NCI-H345 (cell line): ENCODE data around the gene CERS6.
"Not testable (repeated sequence)": the region's sequence is repeated elsewhere in the genome, so short reads cannot be mapped to it uniquely, and the experiment has no call there.

ENCODE experiments used
- DNase-seq: peaks from one replicate; lab custom pipeline; 2025; lab: John Stamatoyannopoulos, UW

The CERS6 gene, protein sequence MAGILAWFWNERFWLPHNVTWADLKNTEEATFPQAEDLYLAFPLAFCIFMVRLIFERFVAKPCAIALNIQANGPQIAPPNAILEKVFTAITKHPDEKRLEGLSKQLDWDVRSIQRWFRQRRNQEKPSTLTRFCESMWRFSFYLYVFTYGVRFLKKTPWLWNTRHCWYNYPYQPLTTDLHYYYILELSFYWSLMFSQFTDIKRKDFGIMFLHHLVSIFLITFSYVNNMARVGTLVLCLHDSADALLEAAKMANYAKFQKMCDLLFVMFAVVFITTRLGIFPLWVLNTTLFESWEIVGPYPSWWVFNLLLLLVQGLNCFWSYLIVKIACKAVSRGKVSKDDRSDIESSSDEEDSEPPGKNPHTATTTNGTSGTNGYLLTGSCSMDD

GRCh38 chr2:168455645-168456520, at the start of gene CERS6:
Gene CERS6, plus strand, starts transcription at chr2:168456272. Its CDS starts 177 bp downstream, at chr2:168456449.
- peak; percentile 93 for DNase-seq

- not testable (repeated sequence) for DNase-seq
Measured at GRCh38 chr2:168412301-168412700, 43.8 kb upstream of the CERS6 start.

GRCh38 chr2:168413101-168413500, 43.0 kb upstream of the CERS6 start:
- DNase-seq, result not testable (repeated sequence)

DNA sequence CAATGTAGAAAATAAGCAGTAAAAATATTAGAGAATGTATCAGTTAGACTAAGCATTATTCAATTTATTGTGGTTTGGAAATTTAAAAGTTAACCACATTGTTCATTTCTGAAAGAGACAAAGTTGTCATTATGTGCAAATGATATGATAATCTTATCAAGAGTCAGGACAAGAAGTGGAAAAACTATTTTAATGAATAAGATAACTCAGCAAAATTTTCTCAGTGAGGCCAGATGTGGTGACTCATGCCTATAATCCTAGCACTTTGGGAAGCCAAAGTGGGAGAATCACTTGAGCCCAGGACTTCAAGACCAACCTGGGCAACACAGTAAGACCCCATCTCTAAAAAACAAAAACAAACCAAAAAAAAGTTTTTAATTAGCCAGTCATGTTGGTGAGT, 39.5 kb upstream of the CERS6 start:
- no peak for DNase-seq

DNA sequence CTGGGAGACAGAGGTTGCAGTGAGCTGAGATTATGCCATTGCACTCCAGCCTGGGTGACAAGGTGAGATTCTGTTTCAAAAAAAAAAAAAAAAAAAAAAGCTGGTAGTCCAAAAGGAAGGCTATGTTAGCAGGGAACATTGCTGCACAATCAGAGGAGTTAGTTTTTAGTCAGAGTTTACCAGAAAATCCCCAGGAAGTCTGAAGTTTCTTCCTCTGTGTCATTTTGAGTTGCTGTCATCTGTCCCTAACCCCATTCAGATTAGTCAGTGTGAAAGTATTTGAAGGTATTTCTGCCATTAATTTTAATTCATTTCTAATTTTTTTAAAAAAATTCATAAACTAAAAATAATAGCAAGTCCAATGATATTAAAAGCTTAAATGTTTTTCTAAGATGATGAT, 33.5 kb upstream of the CERS6 start:
- no peak for DNase-seq

GRCh38 chr2:168424112-168424951, 31.7 kb upstream of the CERS6 start:
- no peak for DNase-seq

DNA sequence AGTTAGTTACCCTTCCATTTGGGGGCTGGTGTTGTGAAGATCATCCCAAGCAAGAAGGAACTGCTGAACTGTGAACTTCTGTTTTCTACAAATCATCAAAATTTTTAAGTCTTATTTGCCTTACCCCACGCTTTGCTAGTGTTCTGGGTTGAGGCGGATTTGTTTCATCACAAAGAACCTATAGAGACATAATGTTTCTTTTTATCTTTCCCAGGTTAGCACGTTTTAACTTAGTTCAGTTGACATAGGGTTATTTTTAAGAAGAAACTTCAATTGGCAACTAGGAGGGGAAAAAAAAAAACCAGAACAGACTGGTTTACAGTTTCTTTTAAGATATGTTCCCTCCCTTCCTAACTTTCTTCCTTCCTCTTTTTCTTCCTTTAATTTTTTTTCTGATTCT, 31.1 kb upstream of the CERS6 start:
- no peak for DNase-seq

- no peak for DNase-seq
Measured at GRCh38 chr2:168426861-168427260, 29.2 kb upstream of the CERS6 start.

- no peak for DNase-seq
Measured at GRCh38 chr2:168427451-168427850, 28.6 kb upstream of the CERS6 start.

DNA sequence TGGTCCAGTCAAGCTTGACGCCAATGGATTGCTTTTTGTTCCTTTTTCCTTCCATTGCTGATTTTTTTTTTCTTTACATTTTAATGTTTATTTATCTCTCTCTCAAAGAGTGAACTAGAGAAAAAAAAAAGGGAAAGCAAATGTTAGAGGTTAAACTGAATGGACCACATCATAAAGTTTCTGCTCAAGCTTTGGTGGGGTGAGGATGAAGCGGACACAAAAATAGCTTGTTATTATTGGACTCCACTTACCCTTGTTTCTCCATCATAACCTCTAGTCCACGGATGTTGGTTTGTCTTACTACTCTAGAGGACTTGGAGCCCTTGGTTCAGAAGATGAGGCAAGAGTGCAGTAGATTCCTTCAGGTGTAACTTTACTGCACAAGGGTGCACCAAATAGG, 27.6 kb upstream of the CERS6 start:
- DNase-seq, result no peak

- no peak for DNase-seq
Measured at GRCh38 chr2:168429988-168430387, 26.1 kb upstream of the CERS6 start.

DNA sequence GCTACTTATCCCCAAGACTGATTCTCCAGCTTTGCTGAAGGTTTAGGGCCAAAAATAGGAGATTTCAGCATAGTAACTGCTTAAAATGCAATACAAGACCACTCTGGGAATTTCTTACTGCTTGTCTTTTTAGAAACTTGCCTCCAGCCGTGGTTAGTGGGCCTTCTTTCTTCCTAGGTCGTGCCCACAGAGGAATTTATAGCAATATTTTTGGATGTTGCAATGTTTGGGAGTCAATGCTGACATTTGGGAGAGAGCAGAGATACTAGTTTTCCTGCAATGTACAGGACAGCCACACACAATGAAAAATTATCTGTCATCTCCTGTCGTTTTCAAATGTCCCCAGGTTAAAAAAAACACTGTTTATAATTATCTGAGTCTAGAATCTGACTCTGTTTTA, 25.6 kb upstream of the CERS6 start:
- DNase-seq, result no peak

DNA sequence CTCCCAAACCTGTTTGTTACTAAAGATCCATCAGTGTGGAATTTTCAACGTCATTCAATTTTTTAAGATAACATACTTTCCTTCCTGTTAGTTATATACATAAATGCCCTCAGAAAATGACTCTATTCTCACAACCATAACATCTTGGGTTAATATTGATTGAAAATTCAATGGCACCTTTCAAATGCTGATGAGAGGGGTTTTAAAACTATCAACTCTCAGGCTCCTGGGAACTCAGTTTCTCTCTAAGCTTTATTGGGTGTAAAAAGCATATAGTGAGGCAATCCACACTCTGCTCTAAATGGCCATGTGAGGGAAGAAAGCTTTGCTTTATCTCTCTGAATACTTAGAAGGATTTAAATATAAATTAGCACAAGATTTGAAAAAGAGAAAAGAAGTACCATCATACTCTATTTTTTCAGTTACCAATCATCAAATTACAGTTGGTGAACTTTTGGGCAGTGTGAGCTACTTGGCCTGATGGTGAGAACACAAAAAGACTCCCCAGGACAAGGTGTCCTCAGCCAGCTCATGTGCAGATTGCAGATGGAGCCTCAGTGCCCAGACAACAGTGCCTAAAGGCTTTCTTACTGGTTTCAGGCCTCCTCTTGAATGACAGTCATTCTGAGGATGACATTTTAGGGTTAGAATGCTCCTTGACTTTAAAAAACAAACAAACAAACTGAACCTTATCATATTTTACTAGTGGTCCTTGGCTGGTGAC, 24.6 kb upstream of the CERS6 start:
- no peak for DNase-seq

DNA sequence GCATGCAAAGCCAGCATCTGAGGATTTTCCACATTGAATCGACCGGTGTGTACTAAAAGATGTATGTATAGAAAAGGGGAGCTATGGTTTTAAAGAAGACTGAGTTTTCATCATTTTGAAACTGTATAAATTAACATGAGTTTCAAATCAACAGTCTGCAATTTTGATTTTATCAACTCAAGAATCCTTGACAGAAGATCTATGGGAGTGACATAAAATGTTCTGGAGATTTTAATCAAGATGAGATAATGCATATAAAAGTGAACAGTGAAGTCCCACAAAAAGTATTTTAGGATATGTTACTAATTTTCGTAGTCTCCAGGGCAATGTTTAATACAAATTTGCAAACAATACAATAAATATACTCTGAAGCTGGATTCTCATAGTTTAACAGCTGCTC, 24.0 kb upstream of the CERS6 start:
- DNase-seq, result no peak

GRCh38 chr2:168432565-168433186, 23.4 kb upstream of the CERS6 start:
- peak; percentile 35 for DNase-seq

GRCh38 chr2:168433527-168433926, 22.5 kb upstream of the CERS6 start:
- no peak for DNase-seq

DNA sequence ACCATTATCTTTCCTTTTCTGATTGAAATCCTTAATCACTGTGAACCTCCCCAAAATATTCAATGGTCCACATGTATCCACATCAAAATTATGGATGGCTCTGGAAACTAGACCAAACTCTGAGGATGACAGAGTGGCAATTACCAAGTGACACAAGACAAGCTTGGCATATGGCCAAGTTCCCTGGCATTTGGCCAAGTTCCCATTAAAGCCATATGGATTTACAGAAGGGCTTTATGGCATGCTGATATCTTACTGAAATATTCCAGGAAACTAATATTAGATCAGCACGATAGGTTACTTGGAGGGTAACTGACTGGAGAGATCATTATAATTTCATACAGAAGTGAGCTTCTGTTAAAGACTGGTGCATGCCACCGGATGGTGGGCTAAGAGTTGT, 21.9 kb upstream of the CERS6 start:
- peak; percentile 90 for DNase-seq

GRCh38 chr2:168436840-168437239, 19.2 kb upstream of the CERS6 start:
- DNase-seq, result no peak

- DNase-seq, result no peak
Measured at GRCh38 chr2:168438553-168438952, 17.5 kb upstream of the CERS6 start.

DNA sequence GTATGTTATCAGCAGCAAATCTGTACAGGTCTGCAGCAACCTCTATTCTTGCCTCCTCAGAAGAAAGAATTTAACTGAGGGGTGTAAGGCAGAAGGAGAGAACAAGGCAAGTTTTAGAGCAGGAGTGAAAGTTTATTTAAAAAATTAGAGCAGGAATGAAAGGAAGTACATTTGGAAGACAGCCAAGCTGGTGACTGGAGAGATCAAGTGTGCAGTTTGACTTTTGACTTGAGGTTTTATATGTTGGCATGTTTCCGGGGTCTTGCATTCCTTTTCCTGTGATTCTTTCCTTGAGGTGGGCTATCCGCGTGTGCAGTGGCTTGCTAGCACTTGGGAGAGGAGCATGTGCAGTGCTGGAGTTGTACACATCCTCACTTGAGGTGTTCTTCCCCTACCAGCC, 16.5 kb upstream of the CERS6 start:
- no peak for DNase-seq

DNA sequence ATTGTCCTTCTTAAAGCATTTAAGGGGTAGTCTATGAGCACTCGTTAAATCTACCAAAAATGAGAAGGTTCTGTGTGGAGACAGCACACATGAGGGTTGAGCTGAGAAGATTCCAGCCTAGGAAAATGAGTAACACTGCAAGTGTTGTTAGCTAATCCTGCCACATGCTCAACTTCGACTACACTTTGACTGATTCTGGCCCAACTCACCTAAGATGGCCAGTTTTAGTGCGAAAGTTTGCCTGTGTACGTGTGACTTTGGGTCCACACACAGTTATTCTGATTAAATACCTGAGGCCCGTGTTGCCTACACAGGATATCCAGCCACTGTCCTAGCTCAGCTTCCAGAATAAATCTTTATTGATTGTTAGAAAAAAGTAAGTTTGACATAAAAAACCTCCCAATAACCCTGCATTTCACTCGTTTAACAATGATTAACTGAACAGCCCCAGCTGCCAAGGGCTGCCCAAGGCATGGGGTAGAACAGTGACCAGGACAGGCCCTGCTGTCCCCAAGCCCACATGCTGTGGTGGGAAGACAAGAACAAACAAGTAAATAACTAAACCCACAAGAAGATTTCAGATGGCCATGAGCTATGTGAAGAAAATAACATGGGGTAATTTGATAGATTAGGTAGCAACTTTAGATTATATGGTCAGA, 14.7 kb upstream of the CERS6 start:
- DNase-seq, result no peak
